GM18508 (cell line): ENCODE results near the gene GSX2.

Source experiments
- ATAC-seq: cut with Tn5 transposase; IDR thresholded peaks from one replicate; pipeline ENCODE4 v1.9.1; 2021; ENCODE audit warnings: moderate number of reproducible peaks; ENCODE audit not compliant: insufficient read depth, unreplicated experiment

GSX2 gene

GRCh38 chr4:54074381-54074780, 25.6 kb upstream of the GSX2 start:
- ATAC-seq: no peak

- ATAC-seq: no peak
Observed at GRCh38 chr4:54076673-54077072, 23.3 kb upstream of the GSX2 start.

- ATAC-seq: no peak
Observed at GRCh38 chr4:54077812-54078211, 22.2 kb upstream of the GSX2 start.

- no peak for ATAC-seq
Observed at GRCh38 chr4:54082168-54082567, 17.8 kb upstream of the GSX2 start.

- ATAC-seq: no peak
Observed at GRCh38 chr4:54085284-54085683, 14.7 kb upstream of the GSX2 start.

- no peak for ATAC-seq
Observed at GRCh38 chr4:54089875-54090274, 10.1 kb upstream of the GSX2 start.

GRCh38 chr4:54090404-54090803, 9.6 kb upstream of the GSX2 start:
- no peak for ATAC-seq

GRCh38 chr4:54090804-54091623, 8.9 kb upstream of the GSX2 start:
- no peak for ATAC-seq

- peak; percentile 84 for ATAC-seq
Observed at GRCh38 chr4:54091637-54092404, 8.1 kb upstream of the GSX2 start.

GRCh38 chr4:54092405-54093323, 7.3 kb upstream of the GSX2 start:
- no peak for ATAC-seq

- ATAC-seq: no peak
Observed at GRCh38 chr4:54093324-54094240, 6.4 kb upstream of the GSX2 start.

GRCh38 chr4:54094451-54094850, 5.5 kb upstream of the GSX2 start:
- no peak for ATAC-seq

GRCh38 chr4:54095110-54095825, 4.7 kb upstream of the GSX2 start:
- no peak for ATAC-seq

GRCh38 chr4:54096295-54096962, 3.5 kb upstream of the GSX2 start:
- ATAC-seq: no peak

GRCh38 chr4:54097152-54097551, 2.8 kb upstream of the GSX2 start:
- ATAC-seq: no peak

- no peak for ATAC-seq
Observed at GRCh38 chr4:54098375-54098774, 1.6 kb upstream of the GSX2 start.

- ATAC-seq: no peak
Observed at GRCh38 chr4:54099287-54099747, 646 bp upstream of the GSX2 start.

GRCh38 chr4:54100595-54101189, 729 bp downstream of the GSX2 start:
- no peak for ATAC-seq
